ENCODE data around the gene SNX11.

GRCh38 chr17:48107137-48108055 is at the start of gene SNX11:
- TF ChIP-seq CTCF (conservative IDR thresholded peaks at IDR 0.05) (no peak), ZFX (IDR thresholded peaks at IDR 0.05) (no peak)

Data from C4-2B (cell line).